Measurements from ENCODE around the gene CACNB2.

DNA sequence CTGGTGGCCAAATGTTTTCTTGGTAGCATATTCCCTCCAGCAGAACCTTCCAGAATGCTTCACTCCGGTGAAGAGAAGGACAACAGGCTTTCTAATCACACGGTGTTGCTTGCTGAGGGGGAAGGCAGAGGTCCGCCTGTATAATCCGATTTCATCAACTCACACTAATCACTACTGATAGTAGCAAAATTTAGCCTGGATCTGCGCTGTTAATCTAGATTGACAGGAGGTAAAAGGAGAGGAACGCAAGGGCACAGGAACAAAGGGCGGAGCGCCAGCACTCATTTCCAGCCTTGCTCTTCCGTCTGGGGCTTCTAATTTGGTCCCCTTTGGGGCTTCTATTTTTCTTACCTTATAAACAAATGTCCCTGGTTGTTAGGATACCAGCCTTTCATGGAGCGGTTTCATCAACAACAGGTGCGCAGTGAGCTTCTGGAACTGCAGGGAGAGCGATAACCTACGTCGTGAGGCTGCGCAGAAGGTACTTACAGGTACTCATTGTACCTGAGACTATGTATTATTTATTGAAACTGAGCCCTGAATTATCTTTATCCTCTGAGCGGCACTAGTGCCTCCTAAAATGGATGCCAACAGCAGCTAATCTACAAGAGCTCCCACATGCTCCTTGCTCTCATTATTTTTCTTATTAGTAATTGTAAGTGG is 150.6 kb downstream of the CACNB2 start:
- TF ChIP-seq, protein P1, sequence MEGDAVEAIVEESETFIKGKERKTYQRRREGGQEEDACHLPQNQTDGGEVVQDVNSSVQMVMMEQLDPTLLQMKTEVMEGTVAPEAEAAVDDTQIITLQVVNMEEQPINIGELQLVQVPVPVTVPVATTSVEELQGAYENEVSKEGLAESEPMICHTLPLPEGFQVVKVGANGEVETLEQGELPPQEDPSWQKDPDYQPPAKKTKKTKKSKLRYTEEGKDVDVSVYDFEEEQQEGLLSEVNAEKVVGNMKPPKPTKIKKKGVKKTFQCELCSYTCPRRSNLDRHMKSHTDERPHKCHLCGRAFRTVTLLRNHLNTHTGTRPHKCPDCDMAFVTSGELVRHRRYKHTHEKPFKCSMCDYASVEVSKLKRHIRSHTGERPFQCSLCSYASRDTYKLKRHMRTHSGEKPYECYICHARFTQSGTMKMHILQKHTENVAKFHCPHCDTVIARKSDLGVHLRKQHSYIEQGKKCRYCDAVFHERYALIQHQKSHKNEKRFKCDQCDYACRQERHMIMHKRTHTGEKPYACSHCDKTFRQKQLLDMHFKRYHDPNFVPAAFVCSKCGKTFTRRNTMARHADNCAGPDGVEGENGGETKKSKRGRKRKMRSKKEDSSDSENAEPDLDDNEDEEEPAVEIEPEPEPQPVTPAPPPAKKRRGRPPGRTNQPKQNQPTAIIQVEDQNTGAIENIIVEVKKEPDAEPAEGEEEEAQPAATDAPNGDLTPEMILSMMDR (conservative IDR thresholded peaks at IDR 0.05 in 1 of 2, IDR thresholded peaks at IDR 0.05 in 1 of 2; ENCODE audit: extremely low read depth in 1 of 2, insufficient read depth in 1 of 2, low read depth in 1 of 2, low read length in 2 of 2): no peak
- no peak for TF ChIP-seq EZH2 (IDR thresholded peaks at IDR 0.05; ENCODE audit: borderline replicate concordance, low read length)
